ENCODE results near the gene EBPL.

DNA sequence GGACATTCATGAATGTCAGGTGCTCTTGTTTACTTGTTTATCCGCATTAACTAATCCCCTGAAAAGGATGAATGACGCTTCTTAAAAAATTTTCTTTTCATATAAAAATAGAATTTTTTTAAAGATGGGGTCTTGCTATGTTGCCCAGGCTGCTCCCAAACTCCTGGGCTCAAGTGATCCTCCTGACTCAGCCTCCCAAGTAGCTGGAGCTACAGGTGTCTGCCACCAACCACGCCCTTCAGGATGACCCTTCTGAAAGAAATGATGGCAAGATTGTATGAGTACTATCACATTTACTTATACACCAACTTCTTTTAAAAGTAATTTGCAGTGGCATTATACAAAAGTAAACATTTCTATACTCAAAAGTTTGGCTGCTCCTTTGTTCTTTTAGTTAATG, 6.2 kb upstream of the EBPL start:
- TF ChIP-seq CTCF (IDR thresholded peaks at IDR 0.05) (no peak), POLR2A (IDR thresholded peaks at IDR 0.05) (no peak), POLR2AphosphoS5 (IDR thresholded peaks at IDR 0.05; ENCODE audit: insufficient read depth in 1 of 2, low read depth in 1 of 2) (no peak)

Data from vagina (tissue), 2 donors.